ENCODE results near the gene SMS. TPM values are rescaled to one million over a fixed set of nuclear protein-coding genes. Genes with fewer than 3 reads are reported as not detected.
"Not testable (repeated sequence)": the region's sequence is repeated elsewhere in the genome, so short reads cannot be mapped to it uniquely, and the experiment has no call there.

The SMS gene
- total RNA-seq, 1 donor from 2014 or later = 67.0 TPM

GRCh38 chrX:21952624-21953023 is 12.1 kb downstream of the SMS start:
- no peak for DNase-seq (ENCODE audit: low spot score)

DNA sequence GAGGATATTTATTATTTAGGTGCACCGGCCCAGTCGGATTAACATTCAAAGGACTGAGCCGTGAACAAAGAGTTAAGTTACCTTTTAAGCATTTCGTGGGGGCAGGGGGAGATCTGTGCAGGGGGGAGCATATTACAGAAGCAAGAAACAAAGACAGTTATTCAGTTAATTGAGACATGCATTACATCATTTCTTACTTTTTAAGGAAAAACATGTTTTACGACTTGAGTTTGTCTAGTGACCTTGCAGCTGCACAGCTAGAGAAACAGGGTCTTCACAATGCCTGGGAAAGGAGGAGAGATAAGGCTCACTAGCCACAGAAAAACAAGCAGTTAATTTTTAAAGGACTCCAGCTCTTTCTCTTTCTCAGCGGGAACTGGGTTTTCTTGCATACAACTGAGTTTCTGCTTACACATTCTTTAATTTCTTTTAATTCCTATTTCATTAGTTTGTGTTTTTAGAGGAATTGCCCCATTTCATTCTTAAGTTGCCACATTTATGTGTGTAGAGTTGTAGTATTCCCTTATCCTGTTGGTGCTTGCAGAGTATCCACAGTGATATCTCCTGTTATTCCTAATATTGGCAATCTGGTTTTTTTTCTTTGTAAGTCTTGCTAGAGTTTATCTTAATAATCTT is 12.8 kb downstream of the SMS start:
- not testable (repeated sequence) for DNase-seq (ENCODE audit: low spot score)

- no peak for DNase-seq (ENCODE audit: low spot score)
Measured at GRCh38 chrX:21955403-21956189, 15.1 kb downstream of the SMS start.

DNA sequence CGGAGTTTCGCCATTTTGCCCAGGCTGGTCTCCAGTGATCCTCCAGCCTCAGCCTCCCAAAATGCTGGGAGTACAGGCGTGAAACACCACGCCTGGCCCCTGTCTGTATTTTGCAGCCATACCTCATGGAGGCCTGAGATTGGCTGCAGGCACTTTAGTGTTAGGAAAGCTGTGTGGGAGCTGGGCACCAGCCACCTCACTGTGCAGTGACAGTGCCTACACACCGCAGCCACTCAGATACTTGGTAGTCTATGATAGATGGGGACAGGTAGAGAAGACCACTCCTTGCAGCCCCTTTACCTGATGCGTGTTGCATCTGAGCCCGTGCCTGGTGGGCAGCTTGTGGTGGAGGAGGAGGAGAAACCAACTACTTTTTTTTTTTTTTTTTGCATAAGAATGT is 16.3 kb downstream of the SMS start:
- no peak for DNase-seq (ENCODE audit: low spot score)

DNA sequence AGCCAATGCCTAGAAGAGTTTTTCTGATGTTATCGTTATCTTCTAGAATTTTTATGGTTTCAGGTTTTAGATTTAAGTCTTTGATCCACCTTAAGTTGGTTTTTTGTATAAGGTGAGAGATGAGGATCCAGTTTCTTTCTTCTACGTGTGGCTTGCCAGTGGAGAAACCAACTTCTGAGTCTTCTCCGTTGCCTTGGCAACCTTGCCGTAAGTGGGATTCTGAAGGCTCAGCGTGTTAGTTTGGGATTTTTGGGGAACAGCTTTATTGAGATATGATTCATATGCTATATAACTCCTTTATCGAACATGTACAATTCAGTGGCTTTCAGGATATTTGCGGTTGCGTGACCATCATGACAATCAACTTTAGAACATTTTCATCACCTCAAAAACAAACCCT is 17.7 kb downstream of the SMS start:
- no peak for DNase-seq (ENCODE audit: low spot score)

DNA sequence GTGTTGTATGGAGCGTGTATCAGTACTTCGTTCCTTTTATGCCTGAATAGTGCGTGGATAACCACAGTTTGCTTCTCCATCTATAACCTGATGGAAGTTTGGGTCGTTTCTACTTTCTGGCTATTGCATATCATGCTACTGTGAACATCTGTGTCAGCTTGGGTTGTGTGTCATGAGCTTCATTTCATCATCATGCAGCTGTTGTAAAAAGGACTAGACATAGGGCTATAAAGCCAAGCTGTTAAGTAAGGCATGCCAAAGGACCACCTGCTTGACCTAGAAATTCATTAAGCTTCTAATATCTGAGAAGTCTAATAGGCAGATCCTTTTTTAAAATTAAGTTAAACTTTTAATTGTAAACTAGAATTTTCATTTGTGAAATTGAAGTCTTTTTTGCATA is 18.4 kb downstream of the SMS start:
- no peak for DNase-seq (ENCODE audit: low spot score)

DNA sequence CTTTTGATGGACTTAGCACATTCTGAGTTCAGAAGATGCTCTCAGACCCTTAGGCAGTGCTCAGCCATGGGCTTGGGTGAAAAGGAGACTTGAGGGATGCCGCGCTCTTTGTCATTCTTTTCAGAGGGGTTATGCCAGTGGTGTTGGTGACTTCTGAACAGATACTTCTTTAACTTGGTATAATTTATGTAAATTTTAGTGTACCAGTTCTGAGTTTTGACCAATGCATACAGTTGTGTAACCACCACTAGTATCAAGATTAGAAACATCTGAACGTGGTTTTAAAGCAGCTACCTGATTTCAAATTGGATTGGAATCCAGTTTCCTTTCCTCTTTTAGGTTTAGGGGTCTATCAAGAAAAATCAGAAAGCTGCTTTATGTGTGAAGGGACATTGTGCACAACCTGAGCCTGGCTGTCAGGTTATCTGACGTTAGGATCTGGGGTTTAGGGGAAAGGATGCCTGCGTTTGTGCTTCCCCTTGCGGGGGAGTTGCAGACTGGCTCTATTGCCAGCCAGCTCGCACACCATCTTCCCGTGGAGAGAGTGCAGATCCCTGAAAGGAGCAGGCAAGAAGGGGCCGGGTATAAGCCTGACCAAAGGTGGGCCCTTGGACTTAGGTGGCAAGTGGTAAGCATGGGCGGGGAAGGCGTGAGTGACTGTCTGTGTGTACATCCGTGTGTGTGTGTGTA is 19.0 kb downstream of the SMS start:
- DNase-seq (ENCODE audit: low spot score) = no peak

DNA sequence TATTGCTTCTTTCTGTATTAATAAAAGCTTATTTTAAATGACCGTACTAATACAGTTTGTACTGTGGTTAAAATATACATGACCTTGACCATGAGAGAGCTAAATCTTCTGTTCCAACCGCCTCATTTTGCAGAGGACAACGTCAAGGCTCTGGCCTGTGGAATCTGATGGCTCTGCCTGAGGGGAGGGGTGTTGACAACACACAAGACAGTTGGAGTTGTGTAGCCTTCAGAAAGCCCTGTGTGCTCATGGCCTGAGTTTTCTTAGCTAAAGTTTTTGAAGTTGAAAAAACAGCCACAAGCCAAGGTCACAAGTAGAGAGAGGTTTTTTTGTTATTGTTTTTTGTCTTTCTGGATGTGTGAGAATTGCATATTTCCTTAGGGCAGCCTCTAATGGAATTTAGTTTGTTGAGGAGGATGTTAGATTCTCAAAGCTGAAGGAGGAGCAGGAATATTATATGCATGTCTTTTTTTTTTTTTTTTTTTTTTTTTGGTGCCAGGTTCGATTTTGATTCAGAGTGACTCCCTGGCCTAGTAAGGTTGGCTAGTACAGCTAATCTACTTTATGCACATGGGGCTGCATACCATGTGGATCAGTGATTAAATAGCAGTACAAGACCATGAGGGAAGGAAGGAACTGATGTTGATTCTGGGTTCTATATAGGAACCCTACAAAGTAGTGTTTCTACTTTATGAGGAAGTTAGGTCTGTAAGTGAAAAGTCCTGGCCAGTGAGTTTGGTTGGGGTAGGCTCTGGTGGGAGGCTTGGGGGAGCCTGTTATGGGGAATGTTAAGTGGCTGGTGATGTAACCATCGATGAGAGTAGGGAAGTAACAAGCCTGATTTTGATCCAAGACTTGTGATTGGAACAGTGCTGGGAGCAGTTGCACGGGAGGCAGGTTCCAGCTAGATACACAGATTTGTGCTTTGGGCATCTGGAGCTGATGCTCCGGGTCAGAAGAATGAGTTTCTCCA is 20.3 kb downstream of the SMS start:
- DNase-seq (ENCODE audit: low spot score) = no peak

GRCh38 chrX:21962361-21962760 is 21.9 kb downstream of the SMS start:
- no peak for DNase-seq (ENCODE audit: low spot score)

DNA sequence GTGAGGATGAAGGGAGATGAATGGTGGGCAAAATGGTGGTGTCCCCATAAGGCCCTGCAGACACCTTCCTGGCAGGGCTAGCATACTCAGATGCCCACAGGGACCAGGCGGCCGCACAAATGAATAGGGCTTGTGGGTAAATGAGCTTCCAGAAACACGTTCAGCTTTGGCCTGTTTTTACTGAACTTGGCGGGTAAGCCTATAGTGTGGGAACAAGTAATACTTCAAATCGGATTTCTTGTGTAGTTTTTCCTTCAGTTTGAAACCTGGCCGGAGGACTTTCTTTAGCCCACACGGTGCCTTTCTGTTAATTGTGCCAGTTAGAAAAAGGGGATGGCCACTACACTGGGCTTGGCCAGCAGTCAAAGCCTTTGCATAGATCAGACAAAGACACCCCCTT is 22.8 kb downstream of the SMS start:
- DNase-seq (ENCODE audit: low spot score) = no peak

DNA sequence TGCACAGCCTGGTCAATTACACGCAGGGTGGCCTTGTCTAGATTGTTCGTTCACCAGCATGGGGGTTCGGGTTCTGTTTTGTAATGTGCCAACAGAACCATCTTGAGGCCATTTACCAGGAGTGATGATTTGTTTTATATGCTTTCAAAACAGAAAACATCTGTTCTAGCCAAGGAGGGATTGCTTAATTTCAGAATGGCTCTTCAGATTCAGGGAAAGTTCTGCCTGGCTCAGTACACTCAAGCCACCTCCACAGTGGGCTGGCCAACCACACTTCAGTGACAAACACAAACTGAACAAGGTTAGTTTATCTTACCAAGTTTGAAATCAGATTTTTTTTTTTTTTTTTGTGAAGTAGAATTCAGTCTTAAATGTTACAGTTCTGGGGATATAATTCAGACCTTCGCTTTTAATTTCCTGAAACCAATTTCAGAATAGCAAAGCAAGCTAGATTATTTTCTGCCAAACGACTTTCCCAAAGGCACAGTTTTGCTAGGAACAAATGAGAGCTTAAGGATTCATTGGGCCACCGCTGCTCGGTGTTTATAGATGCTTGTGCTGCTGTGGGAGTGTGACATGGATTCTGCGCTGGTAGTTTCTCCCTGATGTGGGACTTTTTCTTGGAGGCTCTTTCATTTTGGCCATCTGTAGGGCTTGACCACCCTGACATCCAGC is 23.4 kb downstream of the SMS start:
- DNase-seq (ENCODE audit: low spot score) = no peak

DNA sequence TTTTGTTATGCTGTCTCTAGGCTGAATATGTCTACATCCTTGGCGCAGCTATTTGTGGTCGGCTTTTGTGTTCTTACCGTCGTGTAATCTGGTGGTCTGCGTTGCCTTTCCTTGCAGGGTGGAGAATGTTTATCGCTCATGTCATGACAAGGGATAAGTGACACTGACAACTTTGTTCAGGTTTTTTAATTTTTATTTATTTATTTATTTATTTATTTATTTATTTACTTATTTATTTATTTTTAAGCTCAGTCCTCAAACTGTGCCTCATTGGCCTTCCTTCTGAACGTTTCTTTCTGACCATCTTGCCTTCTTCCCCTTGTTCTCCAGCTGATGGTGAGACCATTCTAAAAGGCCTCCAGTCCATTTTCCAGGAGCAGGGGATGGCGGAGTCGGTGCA is 26.4 kb downstream of the SMS start:
- DNase-seq (ENCODE audit: low spot score) = no peak

DNA sequence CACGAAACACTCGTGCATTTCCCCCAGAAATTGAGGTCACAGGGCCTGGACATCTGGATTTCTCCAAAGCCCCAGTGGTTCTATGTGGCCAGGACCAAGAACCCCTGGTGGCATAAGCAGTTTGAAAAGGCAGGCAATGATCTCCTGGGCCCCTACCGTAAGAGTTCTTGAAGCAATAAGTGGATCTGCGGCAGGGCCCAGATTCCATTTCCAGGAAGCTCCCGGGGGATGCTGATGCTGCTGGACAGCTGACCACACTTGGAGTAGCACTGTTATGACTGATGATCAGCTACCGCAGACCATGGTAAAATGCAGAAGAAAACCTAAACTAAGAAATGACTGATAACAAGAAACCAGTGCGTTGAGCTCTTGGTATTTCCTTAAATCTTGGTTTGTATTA is 27.8 kb downstream of the SMS start:
- no peak for DNase-seq (ENCODE audit: low spot score)

- no peak for DNase-seq (ENCODE audit: low spot score)
Measured at GRCh38 chrX:21970326-21970725, 29.8 kb downstream of the SMS start.

GRCh38 chrX:21972046-21972445 is 31.5 kb downstream of the SMS start:
- DNase-seq (ENCODE audit: low spot score) = no peak

GRCh38 chrX:21972721-21973120 is 32.2 kb downstream of the SMS start:
- no peak for DNase-seq (ENCODE audit: low spot score)

GRCh38 chrX:21973321-21974010 is 33.0 kb downstream of the SMS start:
- no peak for DNase-seq (ENCODE audit: low spot score)

DNA sequence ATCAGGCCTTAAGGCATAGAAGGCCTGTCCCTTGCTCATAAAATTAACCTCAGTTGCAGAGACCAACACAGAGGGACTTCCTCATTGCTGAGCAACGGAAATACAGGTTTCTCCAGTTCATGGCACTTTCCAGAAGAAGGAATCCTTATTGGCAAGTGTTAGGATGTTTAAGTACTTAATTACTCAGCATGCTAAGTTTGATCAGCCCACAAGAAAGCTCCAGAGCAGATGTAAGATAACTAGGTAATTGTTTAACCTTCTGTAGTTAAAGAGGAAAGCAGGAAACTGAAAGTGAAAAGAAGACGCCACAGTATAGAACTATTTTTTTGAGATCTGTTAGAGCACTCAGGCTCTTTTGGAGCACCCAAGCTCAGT is 33.5 kb downstream of the SMS start:
- no peak for DNase-seq (ENCODE audit: low spot score)

GRCh38 chrX:21975242-21975641 is 34.7 kb downstream of the SMS start:
- no peak for DNase-seq (ENCODE audit: low spot score)

DNA sequence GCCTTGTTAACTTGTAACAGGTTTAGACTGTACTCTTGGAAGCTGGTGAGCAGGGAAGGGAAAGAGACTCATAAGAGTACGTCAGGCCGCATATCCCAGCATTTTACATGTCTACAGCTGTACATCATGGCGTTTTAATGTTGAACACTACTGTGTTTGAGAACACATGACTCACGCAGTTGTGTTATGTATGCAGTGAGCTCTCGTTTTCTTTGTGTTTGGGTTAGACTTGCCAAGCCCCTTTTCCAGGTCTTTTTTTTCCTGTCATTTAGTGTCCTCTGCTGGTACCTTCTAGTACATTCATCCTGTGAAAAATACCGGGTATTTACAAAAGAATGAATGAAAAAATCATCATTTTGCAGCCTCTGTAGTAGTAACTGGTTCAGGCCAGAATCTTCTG is 35.3 kb downstream of the SMS start:
- DNase-seq (ENCODE audit: low spot score) = no peak

DNA sequence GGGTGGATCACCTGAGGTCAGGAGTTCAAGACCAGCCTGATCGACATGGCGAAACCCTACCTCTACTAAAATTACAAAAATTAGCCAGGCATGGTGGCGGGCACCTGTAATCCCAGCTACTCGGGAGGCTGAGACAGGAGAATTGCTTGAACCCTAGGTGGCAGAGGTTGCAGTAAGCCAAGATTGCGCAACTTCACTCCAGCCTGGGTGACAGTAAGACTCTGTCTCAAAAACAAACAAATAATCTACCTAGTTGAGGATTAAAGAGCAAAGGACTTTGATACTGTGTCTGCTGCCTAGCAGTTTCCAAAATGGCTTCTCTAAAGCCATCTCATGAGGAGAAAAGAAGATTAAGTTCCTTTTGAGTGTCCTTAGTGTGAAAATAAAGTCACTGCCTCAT is 37.8 kb downstream of the SMS start:
- DNase-seq (ENCODE audit: low spot score) = no peak
